Measurements from ENCODE around the gene ZG16B.

DNA sequence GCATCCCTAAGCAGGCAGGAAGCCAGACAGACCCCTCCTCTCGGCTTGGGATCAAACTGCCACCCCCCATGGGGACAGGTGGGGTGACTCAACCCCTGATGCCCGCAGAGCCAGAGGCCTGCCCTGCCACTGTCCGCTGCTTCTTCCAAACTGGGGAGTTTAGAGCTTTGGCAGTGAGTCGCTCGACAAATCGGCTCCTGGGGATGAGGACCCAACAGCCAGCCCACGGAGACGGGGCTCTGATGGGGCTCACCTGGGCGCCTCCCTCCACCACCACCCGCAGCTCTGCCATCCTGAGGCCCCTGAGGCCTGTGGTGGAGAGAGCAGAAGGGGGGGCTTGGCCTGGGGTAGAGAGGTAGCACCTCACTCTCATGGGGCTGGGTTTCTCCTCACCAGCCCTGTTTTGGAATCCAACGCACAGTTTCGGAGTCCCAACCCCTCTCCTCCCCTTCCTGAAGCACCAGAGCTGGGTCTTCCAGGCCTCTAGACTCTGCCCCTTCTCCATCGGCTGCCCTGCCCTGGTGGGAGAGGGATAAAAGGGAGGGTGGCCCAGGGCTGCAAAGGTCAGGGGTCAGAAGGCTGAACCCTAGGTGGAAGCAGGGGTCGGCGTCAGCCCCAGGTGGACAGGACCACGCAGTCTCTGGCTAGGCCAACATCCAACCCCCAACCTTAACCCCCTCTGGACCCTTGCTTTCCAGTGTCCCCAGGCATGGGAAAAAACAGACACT is 22.1 kb downstream of the ZG16B start:
- TF ChIP-seq, protein P1, sequence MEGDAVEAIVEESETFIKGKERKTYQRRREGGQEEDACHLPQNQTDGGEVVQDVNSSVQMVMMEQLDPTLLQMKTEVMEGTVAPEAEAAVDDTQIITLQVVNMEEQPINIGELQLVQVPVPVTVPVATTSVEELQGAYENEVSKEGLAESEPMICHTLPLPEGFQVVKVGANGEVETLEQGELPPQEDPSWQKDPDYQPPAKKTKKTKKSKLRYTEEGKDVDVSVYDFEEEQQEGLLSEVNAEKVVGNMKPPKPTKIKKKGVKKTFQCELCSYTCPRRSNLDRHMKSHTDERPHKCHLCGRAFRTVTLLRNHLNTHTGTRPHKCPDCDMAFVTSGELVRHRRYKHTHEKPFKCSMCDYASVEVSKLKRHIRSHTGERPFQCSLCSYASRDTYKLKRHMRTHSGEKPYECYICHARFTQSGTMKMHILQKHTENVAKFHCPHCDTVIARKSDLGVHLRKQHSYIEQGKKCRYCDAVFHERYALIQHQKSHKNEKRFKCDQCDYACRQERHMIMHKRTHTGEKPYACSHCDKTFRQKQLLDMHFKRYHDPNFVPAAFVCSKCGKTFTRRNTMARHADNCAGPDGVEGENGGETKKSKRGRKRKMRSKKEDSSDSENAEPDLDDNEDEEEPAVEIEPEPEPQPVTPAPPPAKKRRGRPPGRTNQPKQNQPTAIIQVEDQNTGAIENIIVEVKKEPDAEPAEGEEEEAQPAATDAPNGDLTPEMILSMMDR (IDR thresholded peaks at IDR 0.05; ENCODE audit: low read depth, low read length, poor library complexity, severe bottlenecking), result no peak
- TF ChIP-seq EZH2phosphoT487 (IDR thresholded peaks at IDR 0.05; ENCODE audit: borderline replicate concordance, low read length), result no peak
